ENCODE data around the gene RAB4A. TPM values are rescaled to one million over a fixed set of nuclear protein-coding genes. Genes with fewer than 3 reads are reported as not detected.
"Not testable (repeated sequence)": the region's sequence is repeated elsewhere in the genome, so short reads cannot be mapped to it uniquely, and the experiment has no call there.

RAB4A gene
- total and polyA plus RNA-seq, 7 experiments from 2014 or later: 9.6 to 47.9 (median 36.7) TPM

- intact Hi-C loops (cut with micrococcal nuclease): loop anchor here in 1 of 2 donors (1.0 to 5.0 kb wide), 2 partner anchors 13 to 182 kb away; partner anchors contain the start of gene NUP133
- Mint-ChIP-seq H3K4me1 (peaks cover 0 to 38% (median 16%) of the 10 kb centered on the region in 7 donors), H3K27ac (peak overlapping the region in 7 of 9 donors; percentile 81 to 96 (median 93)), H3K4me3 (peak overlapping the region in 8 of 10 donors; percentile 0 to 81 (median 75)), H3K27me3 (no peaks in the 10 kb centered on the region), H3K36me3 (peaks cover 3 to 36% (median 19%) of the 10 kb centered on the region in 5 donors), H3K9me3 (no peaks in the 10 kb centered on the region)
- ChIA-PET CTCF (no interaction called here), POLR2A (interaction anchor here (1.2 to 2.5 kb wide), 2 partner anchors 10 to 17 kb away, joined by 3 to 16 read pairs; partner anchors contain the start of gene CCSAP)
- H3K4me1 ChIP-seq (ENCODE audit: control insufficient read depth in 2 of 2, insufficient read depth in 2 of 2, low read length in 2 of 2): no peaks in the 10 kb centered on the region
- H3K36me3 ChIP-seq (ENCODE audit: control insufficient read depth in 2 of 3, insufficient read depth in 3 of 3, low read length in 3 of 3): peaks cover 0 to 10% (median 5%) of the 10 kb centered on the region in 3 experiments
- no peaks in the 10 kb centered on the region for H3K9me3 ChIP-seq (ENCODE audit: control insufficient read depth in 2 of 3, low read length in 3 of 3)
- no peak for ATAC-seq
- H3K27ac ChIP-seq (ENCODE audit: low read depth, low read length): no peak overlapping the region
- no peaks in the 10 kb centered on the region for H3K27me3 ChIP-seq (ENCODE audit: control insufficient read depth in 2 of 2, insufficient read depth in 2 of 2, low read length in 2 of 2)
- no peak overlapping the region for H3K4me3 ChIP-seq (ENCODE audit: low read length)
- DNase-seq: no peak
Observed at GRCh38 chr1:229325401-229325800, 54.5 kb downstream of the RAB4A start.

GRCh38 chr1:229325853-229326487 lies 55.1 kb downstream of the RAB4A start:
- peak overlapping the region; percentile 29 for H3K27ac ChIP-seq (ENCODE audit: low read depth, low read length)
- intact Hi-C loops (cut with micrococcal nuclease): loop anchor here (1.0 to 5.0 kb wide), 4 partner anchors 12 to 181 kb away; partner anchors contain the start of genes NUP133 (in 1 of the 2) and RAB4A (in 1 of the 2)
- peak in 4 of 9 donors; percentile 7 to 30 (median 10) for DNase-seq
- H3K4me3 ChIP-seq (ENCODE audit: low read length): no peak overlapping the region
- peaks cover 0 to 10% (median 5%) of the 10 kb centered on the region in 3 experiments for H3K36me3 ChIP-seq (ENCODE audit: control insufficient read depth in 2 of 3, insufficient read depth in 3 of 3, low read length in 3 of 3)
- H3K27me3 ChIP-seq (ENCODE audit: control insufficient read depth in 2 of 2, insufficient read depth in 2 of 2, low read length in 2 of 2): no peaks in the 10 kb centered on the region
- H3K9me3 Mint-ChIP-seq: no peaks in the 10 kb centered on the region
- no peaks in the 10 kb centered on the region for H3K9me3 ChIP-seq (ENCODE audit: control insufficient read depth in 2 of 3, low read length in 3 of 3)
- H3K27ac Mint-ChIP-seq: peak overlapping the region in 8 of 9 donors; percentile 64 to 96 (median 92)
- peaks cover 3 to 36% (median 19%) of the 10 kb centered on the region in 5 donors for H3K36me3 Mint-ChIP-seq
- peaks cover 0 to 38% (median 16%) of the 10 kb centered on the region in 7 donors for H3K4me1 Mint-ChIP-seq
- no peaks in the 10 kb centered on the region for H3K27me3 Mint-ChIP-seq
- POLR2A ChIA-PET: interaction anchor here (0.9 to 2.5 kb wide), 3 partner anchors 11 to 17 kb away, joined by 3 to 16 read pairs (median 3); partner anchors contain the start of gene CCSAP
- H3K4me3 Mint-ChIP-seq: peak overlapping the region in 8 of 10 donors; percentile 51 to 81 (median 75)
- no peaks in the 10 kb centered on the region for H3K4me1 ChIP-seq (ENCODE audit: control insufficient read depth in 2 of 2, insufficient read depth in 2 of 2, low read length in 2 of 2)
- CTCF ChIA-PET: no interaction called here
- no peak for ATAC-seq

- H3K4me3 ChIP-seq (ENCODE audit: low read length): no peak overlapping the region
- Mint-ChIP-seq H3K4me1 (peaks cover 0 to 38% (median 16%) of the 10 kb centered on the region in 7 donors), H3K9me3 (no peaks in the 10 kb centered on the region), H3K27me3 (no peaks in the 10 kb centered on the region), H3K27ac (peak overlapping the region in 8 of 9 donors; percentile 64 to 96 (median 92)), H3K4me3 (peak overlapping the region in 8 of 10 donors; percentile 42 to 80 (median 75)), H3K36me3 (peaks cover 3 to 36% (median 17%) of the 10 kb centered on the region in 5 donors)
- no peaks in the 10 kb centered on the region for H3K4me1 ChIP-seq (ENCODE audit: control insufficient read depth in 2 of 2, insufficient read depth in 2 of 2, low read length in 2 of 2)
- ATAC-seq: no peak
- H3K27me3 ChIP-seq (ENCODE audit: control insufficient read depth in 2 of 2, insufficient read depth in 2 of 2, low read length in 2 of 2): no peaks in the 10 kb centered on the region
- H3K27ac ChIP-seq (ENCODE audit: low read depth, low read length): peak overlapping the region; percentile 29
- CTCF ChIA-PET: no interaction called here
- POLR2A ChIA-PET: interaction anchor here (0.9 to 2.5 kb wide), 2 partner anchors 10 to 16 kb away, joined by 3 to 16 read pairs; partner anchors contain the start of gene CCSAP
- peak in 3 of 9 donors; percentile 14 to 50 (median 28) for DNase-seq
- intact Hi-C loops (cut with micrococcal nuclease): loop anchor here (1.0 to 5.0 kb wide), 3 partner anchors 16 to 181 kb away; partner anchors contain the start of genes NUP133 (in 1 of the 2) and RAB4A (in 1 of the 2)
- no peaks in the 10 kb centered on the region for H3K9me3 ChIP-seq (ENCODE audit: control insufficient read depth in 2 of 3, low read length in 3 of 3)
- H3K36me3 ChIP-seq (ENCODE audit: control insufficient read depth in 2 of 3, insufficient read depth in 3 of 3, low read length in 3 of 3): peaks cover 0 to 10% (median 5%) of the 10 kb centered on the region in 3 experiments
Observed at GRCh38 chr1:229326601-229327000, 55.7 kb downstream of the RAB4A start.

GRCh38 chr1:229327765-229328164 lies 56.9 kb downstream of the RAB4A start:
- peaks cover 3 to 31% (median 12%) of the 10 kb centered on the region in 5 donors for H3K36me3 Mint-ChIP-seq
- H3K4me3 Mint-ChIP-seq; H3K27ac ChIP-seq (ENCODE audit: low read depth, low read length); H3K4me3 ChIP-seq (ENCODE audit: low read length); H3K27me3 ChIP-seq (ENCODE audit: control insufficient read depth in 2 of 2, insufficient read depth in 2 of 2, low read length in 2 of 2); H3K4me1 ChIP-seq (ENCODE audit: control insufficient read depth in 2 of 2, insufficient read depth in 2 of 2, low read length in 2 of 2); CTCF ChIA-PET; H3K36me3 ChIP-seq (ENCODE audit: control insufficient read depth in 2 of 3, insufficient read depth in 3 of 3, low read length in 3 of 3); H3K9me3 ChIP-seq (ENCODE audit: control insufficient read depth in 2 of 3, low read length in 3 of 3); H3K27me3 Mint-ChIP-seq; POLR2A ChIA-PET; H3K9me3 Mint-ChIP-seq: not testable (repeated sequence)
- H3K27ac Mint-ChIP-seq: peak overlapping the region in 3 of 9 donors; percentile 56 to 80 (median 58)
- peak; percentile 77 for ATAC-seq
- H3K4me1 Mint-ChIP-seq: peaks cover 0 to 38% (median 16%) of the 10 kb centered on the region in 7 donors
- DNase-seq: peak in 2 of 9 donors; percentile 23 to 35
- intact Hi-C loops (cut with micrococcal nuclease): loop anchor here in 1 of 2 donors (5.0 kb wide), 1 partner anchor 180 kb away; the partner anchor contains the start of gene NUP133

GRCh38 chr1:229328598-229329362 lies 57.9 kb downstream of the RAB4A start:
- peaks cover 0 to 3% (median 0%) of the 10 kb centered on the region in 11 donors for H3K9me3 Mint-ChIP-seq
- H3K27ac Mint-ChIP-seq: peak overlapping the region in 3 of 9 donors; percentile 8 to 60 (median 11)
- no peaks in the 10 kb centered on the region for H3K27me3 Mint-ChIP-seq
- peaks cover 0 to 37% (median 16%) of the 10 kb centered on the region in 7 donors for H3K4me1 Mint-ChIP-seq
- CTCF ChIA-PET: no interaction called here
- Histone ChIP-seq H3K27ac (ENCODE audit: low read depth, low read length) (no peak overlapping the region), H3K4me1 (ENCODE audit: control insufficient read depth in 2 of 2, insufficient read depth in 2 of 2, low read length in 2 of 2) (no peaks in the 10 kb centered on the region), H3K9me3 (ENCODE audit: control insufficient read depth in 2 of 3, low read length in 3 of 3) (no peaks in the 10 kb centered on the region), H3K27me3 (ENCODE audit: control insufficient read depth in 2 of 2, insufficient read depth in 2 of 2, low read length in 2 of 2) (no peaks in the 10 kb centered on the region), H3K36me3 (ENCODE audit: control insufficient read depth in 2 of 3, insufficient read depth in 3 of 3, low read length in 3 of 3) (peaks cover 0 to 4% (median 2%) of the 10 kb centered on the region in 3 experiments), H3K4me3 (ENCODE audit: low read length) (no peak overlapping the region)
- DNase-seq: no peak
- H3K4me3 Mint-ChIP-seq: no peak overlapping the region
- peaks cover 3 to 31% (median 12%) of the 10 kb centered on the region in 5 donors for H3K36me3 Mint-ChIP-seq
- no peak for ATAC-seq
- intact Hi-C loops (cut with micrococcal nuclease): loop anchor here in 1 of 2 donors (5.0 kb wide), 1 partner anchor 179 kb away; the partner anchor contains the start of gene NUP133
- POLR2A ChIA-PET: no interaction called here

- POLR2A ChIA-PET: no interaction called here
Observed at GRCh38 chr1:229334269-229334668, 63.4 kb downstream of the RAB4A start.

More at GRCh38 chr1:229334269-229334668, 63.4 kb downstream of the RAB4A start:
- CTCF ChIA-PET: no interaction called here
- H3K4me1 Mint-ChIP-seq: peaks cover 17 to 31% (median 22%) of the 10 kb centered on the region in 7 donors
- H3K9me3 ChIP-seq (ENCODE audit: control insufficient read depth in 2 of 3, low read length in 3 of 3): no peaks in the 10 kb centered on the region
- H3K27me3 Mint-ChIP-seq: no peaks in the 10 kb centered on the region
- no peak overlapping the region for H3K4me3 Mint-ChIP-seq
- ATAC-seq (no peak), DNase-seq (no peak)
- no peaks in the 10 kb centered on the region for H3K27me3 ChIP-seq (ENCODE audit: control insufficient read depth in 2 of 2, insufficient read depth in 2 of 2, low read length in 2 of 2)
- H3K27ac ChIP-seq (ENCODE audit: low read depth, low read length): no peak overlapping the region
- H3K27ac Mint-ChIP-seq: no peak overlapping the region
- H3K4me1 ChIP-seq (ENCODE audit: control insufficient read depth in 2 of 2, insufficient read depth in 2 of 2, low read length in 2 of 2): no peaks in the 10 kb centered on the region
- H3K36me3 ChIP-seq (ENCODE audit: control insufficient read depth in 2 of 3, insufficient read depth in 3 of 3, low read length in 3 of 3): peaks cover 0 to 4% (median 0%) of the 10 kb centered on the region in 3 experiments
- intact Hi-C loops (cut with micrococcal nuclease): no loop called here
- peaks cover 0 to 7% (median 2%) of the 10 kb centered on the region in 11 donors for H3K9me3 Mint-ChIP-seq
- peaks cover 4 to 29% (median 15%) of the 10 kb centered on the region in 5 donors for H3K36me3 Mint-ChIP-seq
- no peak overlapping the region for H3K4me3 ChIP-seq (ENCODE audit: low read length)
